Measurements from ENCODE around the gene ZSCAN29. TPM values are rescaled to one million over a fixed set of nuclear protein-coding genes. Genes with fewer than 3 reads are reported as not detected.

The ZSCAN29 gene
- total RNA-seq (2022; extraction: Qiagen RNA extraction) = 8.5 to 11.0 TPM (median 9.8 TPM) in 5 replicates

DNA sequence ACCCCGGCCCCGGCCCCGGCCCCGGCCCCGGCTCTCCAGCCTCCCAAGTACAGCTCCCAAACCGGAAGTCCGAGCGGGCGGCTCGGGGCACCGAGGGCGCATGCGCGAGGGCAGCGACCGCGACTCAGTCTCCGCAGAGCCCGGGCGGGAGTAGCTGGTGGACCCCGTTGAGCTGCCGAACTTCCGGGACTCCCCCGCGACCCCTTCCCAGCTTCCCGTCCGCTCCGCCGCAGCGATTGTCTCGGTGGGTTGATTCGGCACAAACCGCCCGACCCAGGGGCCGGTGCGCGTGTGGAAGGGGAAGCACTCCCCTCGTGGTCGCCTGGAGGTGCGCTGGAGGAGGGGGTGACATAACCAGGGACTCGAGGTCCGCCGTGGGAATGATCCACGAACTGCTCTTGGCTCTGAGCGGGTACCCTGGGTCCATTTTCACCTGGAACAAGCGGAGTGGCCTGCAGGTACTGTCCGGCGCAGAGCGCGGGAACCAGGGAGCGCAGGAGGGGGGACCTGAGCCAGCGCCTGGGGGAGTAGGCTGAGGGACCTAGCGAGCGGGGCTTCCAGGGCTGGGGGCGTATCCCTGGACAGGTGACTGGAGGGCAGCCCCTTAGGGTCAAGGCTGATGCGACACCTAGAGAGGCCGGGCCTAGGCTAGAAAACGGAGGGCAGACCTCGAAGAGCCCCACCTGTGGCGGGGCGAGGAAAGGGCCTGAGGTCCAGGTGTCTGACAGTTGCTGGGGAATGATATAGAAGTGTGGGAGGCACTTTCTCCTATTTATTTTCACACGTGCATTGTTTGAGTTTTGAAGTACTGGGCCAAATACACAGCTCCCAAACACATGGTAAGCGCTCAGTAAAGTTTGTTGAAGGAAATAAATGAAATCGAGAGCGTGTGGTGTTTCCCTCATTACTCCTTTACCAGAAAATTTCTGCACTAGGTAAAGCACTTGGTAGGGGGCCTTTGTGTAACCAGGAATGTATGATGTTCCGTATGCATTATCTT is at the start of gene ZSCAN29, which contains the start of gene TUBGCP4:
Gene ZSCAN29, minus strand, starts transcription at position 69 of the 1,000 bp plus-strand sequence. CDS start 1,130 bp downstream, outside the sequence.
Gene TUBGCP4, plus strand, starts transcription at position 127 of the 1,000 bp plus-strand sequence. Its CDS starts 254 bp downstream, at position 381.

DNA sequence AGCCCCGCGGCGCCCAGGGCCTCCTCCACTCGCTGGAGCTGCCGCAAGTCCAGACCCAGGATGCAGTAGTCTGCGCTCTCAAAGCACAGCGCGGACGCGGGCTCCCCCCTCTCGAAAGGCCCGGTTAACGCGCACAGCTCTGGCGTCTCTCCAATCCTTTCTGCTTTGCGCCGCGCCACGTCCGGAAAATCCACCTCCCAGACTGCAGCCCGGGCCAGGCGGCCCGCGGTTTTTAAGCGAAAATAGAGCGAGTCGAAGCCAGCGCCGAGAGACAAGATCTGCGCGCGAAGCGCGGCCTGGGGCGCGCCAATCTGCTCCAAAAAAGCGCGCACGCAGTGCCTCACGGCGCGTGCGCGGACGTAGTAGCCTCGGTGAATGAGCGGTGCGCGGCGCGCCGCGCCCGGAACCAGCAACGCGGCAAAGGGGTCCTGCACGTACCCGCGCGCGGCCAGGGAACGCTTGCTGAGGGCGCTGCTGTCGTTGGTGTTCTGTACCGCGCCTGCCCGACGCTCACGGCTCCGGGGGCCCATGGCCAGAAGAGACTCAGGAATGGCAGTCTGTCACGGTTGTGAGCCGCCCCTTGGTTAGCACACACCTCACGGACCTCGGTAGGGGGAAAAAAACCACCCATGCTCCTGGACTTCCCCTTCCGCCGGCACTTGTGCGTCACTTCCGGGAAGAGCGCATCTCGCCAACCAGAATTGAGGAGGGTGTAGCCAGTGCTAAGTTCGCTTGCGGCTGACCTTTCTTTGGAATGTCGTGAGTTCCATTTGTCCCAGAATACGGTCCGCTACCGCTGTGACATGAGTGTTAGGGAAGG is 40.7 kb downstream of the ZSCAN29 start, which contains the start of gene LCMT2:
Gene LCMT2, minus strand, starts transcription at position 614 of the 820 bp plus-strand sequence. Its CDS starts 84 bp downstream, at position 530.

Other genes with a start within 250 kb of the ZSCAN29 start
- 8.2 to 9.7 TPM (median 9.0 TPM) in 5 replicates for gene TMEM62, start 237.5 kb downstream of the ZSCAN29 start, total RNA-seq (2022; extraction: Qiagen RNA extraction)
- gene CCNDBP1, start 185.6 kb downstream of the ZSCAN29 start, total RNA-seq (2022; extraction: Qiagen RNA extraction) = 23.9 to 29.1 TPM (median 26.7 TPM) in 5 replicates
- gene EPB42, start 150.0 kb downstream of the ZSCAN29 start, total RNA-seq (2022; extraction: Qiagen RNA extraction) = not detected in 5 replicates
- not detected in 5 replicates for gene TGM5, start 104.1 kb downstream of the ZSCAN29 start, total RNA-seq (2022; extraction: Qiagen RNA extraction)
- gene TGM7, start 68.8 kb downstream of the ZSCAN29 start, total RNA-seq (2022; extraction: Qiagen RNA extraction) = not detected in 5 replicates
- 6.4 to 8.1 TPM (median 7.1 TPM) in 5 replicates for gene LCMT2, start 40.5 kb downstream of the ZSCAN29 start, total RNA-seq (2022; extraction: Qiagen RNA extraction)
- 4.1 to 7.4 TPM (median 6.2 TPM) in 5 replicates for gene TUBGCP4, start 58 bp upstream of the ZSCAN29 start, total RNA-seq (2022; extraction: Qiagen RNA extraction)
- gene TP53BP1, start 122.1 kb upstream of the ZSCAN29 start, total RNA-seq (2022; extraction: Qiagen RNA extraction) = 16.0 to 21.6 TPM (median 20.2 TPM) in 5 replicates
- 0.69 to 0.88 TPM (median 0.76 TPM) in 5 replicates for gene MAP1A, start 146.6 kb upstream of the ZSCAN29 start, total RNA-seq (2022; extraction: Qiagen RNA extraction)
- 5.5 to 7.9 TPM (median 6.6 TPM) in 5 replicates for gene PPIP5K1, start 219.2 kb upstream of the ZSCAN29 start, total RNA-seq (2022; extraction: Qiagen RNA extraction)
- gene CKMT1B, start 223.0 kb upstream of the ZSCAN29 start, total RNA-seq (2022; extraction: Qiagen RNA extraction) = 3.1 to 4.2 TPM (median 3.8 TPM) in 5 replicates
- gene STRC, start 247.8 kb upstream of the ZSCAN29 start, total RNA-seq (2022; extraction: Qiagen RNA extraction) = 0.06 to 0.16 TPM (median 0.07 TPM) in 3 of 5 replicates, not detected in the others

Measured in A549 treated with CORT108297 at 1 μM for 4 hours (cell line).